ENCODE measurements around the gene CDC42.

The CDC42 gene

DNA sequence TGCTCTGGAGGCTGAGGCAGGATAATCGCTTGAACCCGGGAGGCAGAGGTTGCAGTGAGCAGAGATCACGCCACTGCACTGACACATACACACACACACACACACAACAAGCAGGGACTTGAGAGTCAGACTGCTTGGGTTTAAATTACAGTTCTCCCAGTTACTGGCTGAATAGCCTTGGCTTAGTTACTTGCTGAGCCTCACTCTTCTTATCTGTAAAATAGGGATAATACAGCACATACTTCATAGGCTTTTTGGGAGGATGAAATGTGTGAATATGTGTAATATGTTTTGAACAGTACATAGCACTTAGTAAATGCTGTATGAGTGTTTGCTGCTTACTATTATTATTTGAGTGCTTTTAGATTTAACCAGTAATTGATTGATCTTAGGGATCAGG lies 23.8 kb downstream of the CDC42 start:
- DNase-seq, result no peak

DNA sequence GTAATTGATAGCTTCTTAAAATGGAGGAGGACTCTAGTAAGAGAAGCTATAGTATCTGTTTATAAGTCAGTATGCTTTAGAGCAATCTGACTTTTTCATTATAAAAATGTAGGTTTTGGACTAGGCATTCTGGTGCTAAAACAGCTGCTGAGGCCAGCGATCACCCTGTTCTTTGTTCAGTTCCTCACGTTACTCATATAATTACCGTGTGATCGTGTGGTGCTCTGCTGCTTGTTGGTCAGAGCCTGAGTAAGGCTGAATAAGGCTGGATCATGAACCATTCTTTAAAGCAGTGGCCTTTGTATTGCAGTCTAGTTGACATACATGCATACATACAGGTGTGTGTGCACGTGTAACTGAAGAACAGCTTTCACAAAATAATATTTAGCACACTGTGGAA lies 25.2 kb downstream of the CDC42 start:
- DNase-seq, result no peak

DNA sequence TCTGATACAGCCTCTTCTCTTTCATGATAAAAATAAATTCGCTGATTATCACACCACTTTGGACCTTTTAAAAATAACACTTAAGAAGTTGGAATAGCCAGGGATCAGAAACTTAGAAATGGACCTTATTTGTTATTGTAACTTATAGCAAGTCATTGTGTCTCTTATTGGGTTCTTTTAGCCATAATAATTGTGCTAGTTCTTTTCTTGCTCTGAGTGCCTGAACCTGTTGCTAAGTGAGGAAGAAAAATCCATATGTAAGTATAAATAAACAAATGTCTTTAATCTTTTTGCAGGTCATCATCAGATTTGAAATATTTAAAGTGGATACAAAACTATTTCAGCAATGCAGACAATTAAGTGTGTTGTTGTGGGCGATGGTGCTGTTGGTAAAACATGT lies 25.6 kb downstream of the CDC42 start:
- DNase-seq, result no peak

DNA sequence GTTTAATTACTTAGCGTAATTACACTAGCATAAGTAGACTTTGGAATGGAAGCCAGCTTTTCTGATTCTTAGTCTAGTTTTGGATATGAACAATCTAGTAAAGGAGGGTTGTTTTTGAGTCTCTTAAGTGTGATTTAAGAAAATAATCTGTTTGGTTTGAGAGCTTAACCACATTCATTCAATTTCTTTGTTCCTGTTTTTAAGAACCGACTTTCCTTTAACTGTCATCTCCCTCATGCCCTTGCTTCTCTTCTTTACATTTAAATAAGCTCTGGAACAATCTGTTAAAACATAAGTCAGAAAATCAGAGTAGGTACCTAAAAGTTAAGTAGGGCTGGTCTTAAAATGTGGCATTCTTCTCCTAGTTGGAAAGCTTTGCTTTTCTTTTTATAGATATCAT lies 27.7 kb downstream of the CDC42 start:
- DNase-seq, result no peak

DNA sequence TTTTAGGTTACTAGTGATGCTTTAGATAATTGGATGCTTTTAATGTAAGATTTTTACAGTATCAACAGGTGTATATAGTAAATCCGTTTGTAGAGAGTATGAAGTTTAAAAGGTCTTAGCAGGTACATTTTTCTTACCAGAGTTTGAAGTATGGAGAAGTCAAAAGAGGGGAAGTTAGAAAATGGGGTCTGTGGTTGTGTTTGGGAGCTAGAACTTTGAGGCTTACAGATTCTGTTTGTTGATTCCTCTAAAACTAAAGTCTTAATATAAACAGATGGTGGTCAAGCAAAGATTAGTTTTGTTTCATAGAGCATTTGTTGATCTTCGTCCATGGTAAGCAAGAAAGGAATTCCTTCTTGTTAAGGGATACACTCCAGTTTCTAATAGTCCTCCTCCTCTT lies 35.8 kb downstream of the CDC42 start:
- DNase-seq, result no peak

DNA sequence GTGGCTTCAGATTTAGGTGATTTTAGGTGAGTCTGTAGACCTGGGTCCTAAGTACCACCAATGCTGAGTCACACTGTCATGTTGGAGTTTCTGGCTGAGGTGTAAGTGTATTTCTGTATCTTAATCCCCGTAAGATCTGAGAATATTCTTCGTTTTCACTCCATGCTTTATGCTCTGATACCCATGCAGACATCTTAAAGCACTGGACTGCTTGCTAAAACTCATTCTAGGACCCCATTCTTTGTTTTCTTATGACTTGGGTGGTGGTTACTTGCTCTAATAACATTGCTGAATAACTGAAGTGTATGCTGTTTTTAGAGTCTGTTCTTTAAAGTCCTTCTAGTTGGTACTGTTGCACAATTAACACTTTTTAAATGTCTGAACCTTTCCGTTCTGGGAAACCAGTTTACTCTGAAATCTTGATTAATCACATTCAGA lies 36.6 kb downstream of the CDC42 start:
- no peak for DNase-seq

DNA sequence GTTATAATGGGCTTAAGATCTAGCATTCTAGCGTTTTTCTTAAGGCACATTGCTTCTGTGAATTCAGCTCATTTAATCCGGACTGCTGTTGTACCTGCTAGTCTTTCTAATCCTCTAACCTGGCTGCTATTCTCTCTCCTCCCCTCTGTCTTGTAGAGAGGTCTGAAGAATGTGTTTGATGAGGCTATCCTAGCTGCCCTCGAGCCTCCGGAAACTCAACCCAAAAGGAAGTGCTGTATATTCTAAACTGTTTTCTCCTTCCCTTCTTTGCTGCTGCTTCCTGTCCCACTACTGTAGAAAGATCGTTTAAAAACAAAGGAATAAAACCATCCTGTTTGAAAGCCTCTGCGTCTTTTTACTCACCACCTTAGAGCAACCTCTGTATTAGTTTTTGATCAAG lies 37.3 kb downstream of the CDC42 start:
- no peak for DNase-seq

DNA sequence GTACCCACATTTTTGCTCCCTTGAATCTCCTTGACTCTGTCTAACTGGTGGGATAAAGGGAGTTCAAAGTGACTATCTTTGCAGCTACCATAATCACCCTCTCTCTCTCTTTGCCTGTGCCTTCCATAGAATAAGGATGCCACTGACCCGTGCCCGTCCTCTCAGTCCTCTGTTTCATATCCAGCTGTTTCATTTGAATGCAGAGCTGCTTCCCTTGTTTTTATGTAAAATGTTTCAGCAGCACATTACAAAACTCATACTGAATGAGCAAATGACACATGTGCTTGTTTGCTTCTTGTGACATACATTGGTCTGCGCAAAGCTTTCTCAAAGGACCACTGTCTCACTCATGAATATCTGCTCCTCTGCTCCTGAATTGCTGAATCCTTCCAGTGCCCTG lies 38.4 kb downstream of the CDC42 start:
- DNase-seq, result no peak

DNA sequence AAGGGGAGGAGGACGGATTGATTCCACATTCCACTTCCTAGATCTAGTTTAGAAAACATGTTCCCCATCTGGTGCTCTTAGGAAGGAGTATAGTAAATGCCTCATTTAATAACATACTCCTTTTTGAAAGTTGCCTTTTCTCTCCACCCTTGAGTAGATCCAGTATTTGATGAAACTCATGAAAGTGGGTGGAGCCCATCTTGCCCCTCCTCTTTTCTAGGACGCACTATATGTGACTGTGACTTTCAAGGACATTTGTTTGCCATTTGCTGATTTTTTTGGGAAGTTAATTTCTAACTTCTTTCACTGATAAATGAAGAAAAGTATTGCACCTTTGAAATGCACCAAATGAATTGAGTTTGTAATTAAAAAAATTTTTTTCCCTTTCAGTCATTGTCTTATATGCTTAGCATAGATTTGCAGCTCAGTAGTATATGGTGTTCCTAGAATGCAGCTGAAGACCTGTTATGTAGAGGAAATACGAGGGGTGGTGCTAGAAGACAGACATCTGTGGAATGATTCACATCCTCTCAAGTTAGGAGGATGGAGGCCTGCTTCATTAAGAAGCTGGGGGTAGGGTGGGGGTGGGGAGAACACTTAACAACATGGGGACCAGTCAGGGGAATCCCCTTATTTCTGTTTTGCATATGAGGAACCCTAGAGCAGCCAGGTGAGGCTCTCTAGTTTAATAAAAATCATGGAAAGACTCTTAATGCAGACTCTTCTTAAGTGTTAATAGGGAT lies 39.7 kb downstream of the CDC42 start:
- peak; percentile 20 for DNase-seq

DNA sequence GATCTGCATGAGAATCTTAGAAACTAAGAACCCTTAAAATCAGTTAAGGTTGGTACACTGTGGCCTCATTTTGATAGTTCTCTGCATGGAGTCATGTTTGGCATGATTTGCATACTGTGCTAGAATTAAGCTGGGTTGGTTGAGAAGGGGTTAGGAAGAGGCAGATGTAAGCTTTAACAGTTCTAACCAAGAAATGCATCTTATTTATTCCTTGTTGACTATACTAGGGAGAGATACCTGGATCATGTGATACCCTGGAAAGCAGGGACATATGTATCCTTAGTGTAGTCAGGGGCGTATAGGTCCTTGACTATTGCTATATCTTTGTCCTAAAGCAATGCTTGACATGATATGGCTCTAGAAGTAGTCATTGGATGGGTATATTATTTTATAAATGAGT lies 41.0 kb downstream of the CDC42 start:
- no peak for DNase-seq

DNA sequence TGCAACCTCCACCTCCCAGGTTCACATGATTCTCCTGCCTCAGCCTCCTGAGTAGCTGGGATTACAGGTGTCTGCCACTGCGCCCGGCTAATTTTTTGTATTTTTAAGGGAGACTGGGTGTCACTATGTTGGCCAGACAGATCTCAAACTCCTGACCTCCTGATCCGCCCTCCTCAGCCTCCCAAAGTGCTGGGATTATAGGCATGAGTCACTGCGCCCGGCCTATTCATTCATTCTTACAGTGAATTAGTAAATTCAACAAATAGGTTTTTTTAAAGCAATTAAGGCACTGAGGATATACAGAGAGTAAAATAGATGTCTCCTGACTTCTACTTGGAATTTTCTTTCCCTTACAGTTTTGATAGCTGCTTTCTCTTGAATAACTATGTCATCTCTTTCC lies 43.5 kb downstream of the CDC42 start:
- DNase-seq, result no peak

DNA sequence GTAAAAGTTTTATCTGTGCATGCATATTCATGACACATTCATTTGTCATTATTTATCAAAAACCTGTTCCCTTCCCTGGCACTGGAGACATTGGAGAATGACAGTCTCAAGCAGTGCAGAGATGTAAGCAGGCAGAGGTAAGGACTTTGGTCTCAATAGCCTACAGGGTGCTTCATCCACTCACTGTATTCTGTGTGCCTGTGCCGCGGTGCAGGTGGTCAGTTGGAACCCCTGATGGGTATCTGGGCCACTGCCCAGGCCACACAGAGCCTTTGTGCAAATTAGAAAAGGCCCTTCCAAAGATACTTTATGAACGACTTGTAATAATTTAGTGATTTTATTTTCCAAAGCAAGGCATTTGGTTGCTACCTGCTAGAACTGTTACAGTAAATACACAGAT lies 44.0 kb downstream of the CDC42 start:
- no peak for DNase-seq

DNA sequence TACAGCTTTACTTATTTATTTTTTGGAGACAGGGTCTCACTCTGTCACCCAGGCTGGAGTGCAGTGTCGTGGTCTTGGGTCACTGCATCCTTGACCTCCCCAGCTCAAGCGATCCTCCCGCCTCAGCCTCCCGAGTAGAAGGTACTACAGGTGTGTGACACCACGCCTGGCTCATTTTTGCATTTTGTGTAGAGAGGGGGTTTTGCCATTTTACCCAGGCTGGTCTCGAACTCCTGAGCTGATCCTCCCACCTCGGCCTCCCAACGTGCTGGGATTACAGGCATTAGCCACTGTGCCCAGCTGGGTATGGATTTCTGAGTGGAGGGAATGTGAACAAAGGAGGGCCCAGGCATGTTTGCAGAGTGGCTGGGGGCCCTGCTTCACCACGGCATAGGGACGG lies 46.2 kb downstream of the CDC42 start:
- no peak for DNase-seq

DNA sequence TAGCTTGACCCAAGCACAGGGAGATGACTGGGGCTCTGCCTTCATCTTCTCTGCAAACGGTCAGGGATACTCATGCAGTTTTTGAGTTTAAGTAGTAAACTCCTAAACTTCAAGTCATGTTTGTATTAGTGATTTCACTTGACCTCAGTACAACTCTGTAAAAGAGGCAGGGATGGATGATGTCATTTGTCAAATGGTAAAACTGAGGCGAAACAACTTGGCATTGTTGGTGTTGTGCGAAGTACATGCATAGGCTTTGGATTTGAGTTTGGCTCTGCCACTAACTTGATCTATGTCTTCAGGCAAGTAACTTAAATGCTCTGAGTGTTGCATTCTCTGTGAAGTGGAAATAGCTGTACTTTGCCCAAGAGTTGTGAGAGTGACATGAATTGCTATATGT lies 47.7 kb downstream of the CDC42 start:
- DNase-seq, result no peak

DNA sequence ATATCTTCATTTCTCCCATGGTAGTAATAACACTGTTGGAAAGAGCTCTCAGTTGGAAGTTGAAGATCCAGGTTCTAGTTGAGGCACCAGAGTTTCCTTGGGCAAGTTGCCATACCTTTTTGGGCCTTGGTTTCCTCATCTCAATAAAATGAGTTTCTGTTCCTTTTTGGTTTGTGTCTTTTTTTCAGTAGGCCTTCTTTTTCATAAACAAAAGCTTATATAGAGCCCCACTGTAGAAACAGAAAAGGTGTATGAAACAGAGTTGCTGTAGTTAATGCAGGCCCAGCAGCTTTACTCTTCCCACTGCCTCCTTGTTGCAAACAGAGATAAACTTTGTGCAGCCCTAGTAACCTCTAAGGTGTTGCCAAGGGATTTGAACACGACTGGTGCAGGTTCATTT lies 48.7 kb downstream of the CDC42 start:
- DNase-seq, result no peak

DNA sequence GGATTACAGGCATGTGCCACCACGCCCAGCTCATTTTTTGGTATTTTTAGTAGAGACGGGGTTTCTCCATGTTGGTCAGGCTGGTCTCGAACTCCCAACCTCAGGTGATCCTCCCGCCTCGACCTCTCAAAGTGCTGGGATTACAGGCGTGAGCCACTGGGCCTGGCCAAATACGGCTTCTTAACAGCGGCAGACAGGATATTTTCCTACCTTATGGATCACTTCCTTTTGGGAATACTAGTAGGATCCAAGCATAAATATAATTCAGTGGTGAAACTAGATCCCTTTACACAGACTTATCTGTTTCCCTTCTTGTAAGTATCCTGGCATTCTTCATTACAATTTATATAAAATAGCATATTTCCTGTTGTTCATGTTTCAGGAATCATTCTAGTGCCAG lies 49.5 kb downstream of the CDC42 start:
- DNase-seq, result no peak

DNA sequence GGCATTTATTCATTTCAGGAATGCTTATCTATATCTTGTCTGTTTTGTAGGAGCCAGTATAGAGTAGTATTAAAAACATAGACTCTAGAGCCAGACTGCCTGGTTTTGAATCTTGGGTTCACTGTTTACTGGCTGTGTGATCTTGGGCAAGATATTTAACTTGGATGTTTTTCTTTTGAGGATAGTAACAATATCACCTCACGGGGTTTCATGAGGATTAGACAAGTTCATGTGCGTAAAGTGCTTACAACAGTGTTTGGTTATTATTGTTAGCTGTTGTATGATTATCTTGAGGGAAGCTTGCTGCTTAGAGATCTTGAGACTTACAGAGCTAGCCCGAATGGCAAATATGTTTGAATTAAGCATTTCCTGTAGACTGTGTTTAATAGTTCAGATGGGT lies 50.2 kb downstream of the CDC42 start:
- no peak for DNase-seq

DNA sequence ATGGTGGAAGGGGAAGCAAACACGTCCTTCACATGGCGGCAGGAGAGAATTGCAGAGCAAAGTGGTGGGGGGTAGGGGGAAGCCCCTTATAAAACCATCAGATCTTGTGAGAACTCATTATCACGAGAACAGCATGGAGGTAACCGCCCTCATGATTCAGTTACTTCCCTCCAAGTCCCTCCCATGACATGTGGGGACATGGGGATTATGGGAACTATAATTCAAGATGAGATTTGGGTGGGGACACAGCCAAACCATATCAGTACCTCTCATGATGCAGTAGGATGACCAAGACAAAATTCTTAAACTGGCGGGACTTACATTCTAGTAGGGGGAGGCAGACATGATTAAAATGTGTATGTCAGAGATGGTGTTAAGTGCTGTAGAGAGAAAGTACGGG lies 51.6 kb downstream of the CDC42 start:
- no peak for DNase-seq

DNA sequence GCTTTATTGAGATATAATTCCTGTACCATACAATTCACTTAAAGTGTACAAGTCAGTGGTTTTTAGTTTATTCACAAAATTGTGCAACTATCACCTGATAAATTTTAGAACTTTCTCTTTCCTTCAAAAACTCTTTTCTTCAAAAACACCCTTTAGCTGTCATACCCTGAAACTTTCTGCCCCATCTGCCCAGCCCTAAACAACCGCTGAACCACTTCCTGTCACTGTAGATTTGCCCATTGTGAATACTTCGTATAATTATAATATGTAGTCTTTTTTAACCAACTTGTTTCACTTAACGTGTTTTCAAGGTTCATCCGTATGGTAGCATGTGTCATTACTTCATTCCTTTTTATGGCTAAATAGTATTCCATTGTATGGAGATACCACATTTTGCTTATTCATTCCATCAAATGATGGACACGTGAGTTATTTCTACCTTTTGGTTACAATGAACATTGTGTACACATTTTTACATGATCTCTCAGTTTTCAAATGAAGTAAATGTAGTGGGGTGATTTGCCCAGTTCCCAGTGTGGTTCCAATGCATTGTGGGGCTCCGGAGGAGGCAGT lies 52.4 kb downstream of the CDC42 start:
- DNase-seq, result no peak

DNA sequence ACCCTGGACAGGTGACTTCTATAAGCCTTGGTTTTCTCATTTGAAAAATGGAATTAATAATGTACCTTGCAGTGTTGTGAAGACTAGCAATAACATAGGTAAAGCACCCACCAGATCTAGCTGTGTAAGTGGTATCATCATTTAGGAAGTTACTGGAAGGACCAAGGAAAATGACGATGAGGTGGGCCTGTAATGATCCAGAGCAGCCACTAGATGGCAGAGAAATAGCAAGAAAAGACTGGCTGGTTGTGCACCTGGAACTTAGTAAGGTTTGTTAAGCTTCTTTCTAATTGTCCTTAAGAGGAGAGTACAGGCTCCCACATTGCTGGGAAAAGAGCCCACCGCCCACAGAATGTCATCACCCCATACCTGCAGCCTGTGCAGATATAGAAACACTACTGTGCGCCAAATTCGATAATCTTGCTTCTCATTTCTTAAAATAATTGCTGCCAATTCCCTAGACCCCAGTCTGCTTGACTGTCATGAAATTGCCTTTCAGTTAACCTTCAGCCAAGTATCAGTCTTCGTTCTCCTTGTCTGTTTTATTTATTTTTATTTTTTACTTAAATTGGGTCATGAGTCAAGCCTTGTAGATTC lies 53.2 kb downstream of the CDC42 start:
- DNase-seq, result no peak

DNA sequence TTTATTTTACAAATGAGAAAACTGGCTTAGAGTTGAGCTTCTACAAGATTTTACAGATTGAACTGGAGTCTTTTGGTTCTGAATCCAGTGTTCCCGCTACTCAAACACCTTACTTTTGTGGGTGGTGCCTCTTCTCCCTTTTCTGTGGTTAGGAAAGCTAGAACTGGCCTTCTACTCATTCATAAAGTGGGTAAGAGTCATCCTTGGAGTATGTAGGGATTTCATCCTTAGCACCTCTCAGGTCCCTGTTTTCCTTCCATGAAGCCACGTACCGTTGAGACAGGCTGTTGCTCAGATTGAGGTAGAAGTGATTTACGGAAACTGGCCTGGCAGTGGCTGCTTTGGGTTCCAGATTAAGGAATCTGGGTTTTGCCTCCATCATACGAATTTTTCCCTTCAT lies 54.6 kb downstream of the CDC42 start:
- DNase-seq, result no peak

DNA sequence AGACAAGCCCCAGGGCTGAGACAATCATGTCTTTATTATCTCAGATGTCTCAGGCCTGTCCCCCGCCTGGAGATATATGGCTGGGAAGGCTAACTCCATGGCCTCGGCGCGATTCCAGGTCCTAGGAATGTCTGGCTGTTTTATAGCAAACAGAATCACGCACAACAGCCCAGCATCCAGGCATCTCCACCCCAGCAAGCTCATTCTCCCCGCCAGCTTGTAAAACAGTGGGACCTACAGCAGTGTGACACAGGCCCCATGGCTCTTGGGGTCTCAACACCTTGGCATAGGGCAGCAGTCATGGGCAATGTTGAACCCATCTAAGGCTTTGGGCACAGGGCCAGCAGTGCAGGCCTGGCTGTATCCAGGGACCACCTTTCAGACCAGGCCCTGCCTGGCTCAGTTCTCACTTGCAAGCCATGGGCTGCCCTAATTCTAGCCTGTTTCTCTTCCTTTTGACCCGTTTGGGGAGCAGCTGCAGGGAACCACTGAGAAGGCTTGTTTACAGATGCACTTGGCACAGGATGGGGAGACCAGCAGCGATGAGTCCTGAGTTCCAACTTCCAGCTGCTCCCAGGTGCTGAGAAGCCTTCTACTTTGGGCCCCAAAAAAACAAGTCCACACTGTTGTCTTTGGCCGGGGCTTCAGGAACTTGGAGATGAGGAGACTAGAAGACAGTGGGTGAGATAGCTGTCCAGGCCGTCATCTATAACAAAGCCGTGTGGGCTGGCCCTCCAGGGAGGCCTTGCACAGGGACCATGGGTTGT lies 56.0 kb downstream of the CDC42 start:
- DNase-seq, result no peak

DNA sequence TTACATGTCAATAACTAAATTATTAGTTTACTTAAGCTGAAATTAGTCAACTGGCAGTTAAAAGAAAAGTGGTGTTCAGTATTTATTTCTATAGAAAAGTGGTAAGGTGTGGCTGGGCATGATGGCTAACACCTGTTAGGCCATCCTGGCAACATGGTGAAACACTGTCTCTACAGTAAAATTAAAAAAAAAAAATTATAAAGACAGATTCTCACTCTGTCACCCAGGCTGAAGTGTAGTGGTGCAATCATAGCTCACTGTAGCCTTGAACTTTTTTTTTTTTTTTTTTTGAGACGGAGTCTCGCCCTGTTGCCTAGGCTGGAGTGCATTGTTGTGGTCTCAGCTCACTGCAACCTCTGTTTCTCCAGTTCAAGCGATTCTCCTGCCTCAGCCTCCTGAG lies 57.5 kb downstream of the CDC42 start:
- DNase-seq, result no peak

DNA sequence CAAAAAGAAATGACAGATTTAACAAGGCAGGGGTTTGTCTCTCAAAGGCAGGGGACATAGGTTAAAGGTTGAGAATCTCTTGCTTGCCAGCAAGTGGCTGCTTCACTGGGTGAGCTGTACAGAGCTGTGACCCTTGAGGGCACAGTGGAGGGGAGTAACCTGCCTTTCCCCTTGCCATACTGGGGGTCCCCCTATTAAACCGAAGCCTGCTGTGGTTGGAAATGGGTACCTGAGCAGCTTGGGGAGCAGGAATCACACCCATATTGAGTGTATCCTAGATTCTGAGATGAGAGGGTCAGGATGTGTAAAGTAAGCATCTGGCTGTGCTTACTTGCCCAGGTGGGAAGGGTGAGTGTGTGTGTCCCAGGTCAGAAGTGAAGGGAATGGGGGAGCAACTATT lies 58.6 kb downstream of the CDC42 start:
- DNase-seq, result no peak
